HG03469 (cell line): ENCODE results near the gene BAAT.
"Not testable (repeated sequence)": the region's sequence is repeated elsewhere in the genome, so short reads cannot be mapped to it uniquely, and the experiment has no call there.

ENCODE experiments used
- ATAC-seq: cut with Tn5 transposase; IDR thresholded peaks from one replicate; pipeline ENCODE4 v1.9.1; 2021; ENCODE audit warnings: mild to moderate bottlenecking, moderate library complexity, moderate number of reproducible peaks; ENCODE audit not compliant: unreplicated experiment

BAAT gene

GRCh38 chr9:101384873-101385536, at the start of gene BAAT:
Gene BAAT (minus strand): TSS chr9:101385006. CDS start chr9:101371404, 13,602 bp downstream.
- not testable (repeated sequence) for ATAC-seq

- no peak for ATAC-seq
Observed at GRCh38 chr9:101433229-101433628, 48.4 kb upstream of the BAAT start.

GRCh38 chr9:101432740-101433139, 47.9 kb upstream of the BAAT start:
- no peak for ATAC-seq

GRCh38 chr9:101432171-101432570, 47.4 kb upstream of the BAAT start:
- no peak for ATAC-seq

GRCh38 chr9:101429736-101430135, 44.9 kb upstream of the BAAT start:
- no peak for ATAC-seq

GRCh38 chr9:101428909-101429308, 44.1 kb upstream of the BAAT start:
- no peak for ATAC-seq

- ATAC-seq = peak; percentile 71
Observed at GRCh38 chr9:101427957-101428655, 43.3 kb upstream of the BAAT start.

- no peak for ATAC-seq
Observed at GRCh38 chr9:101427358-101427757, 42.6 kb upstream of the BAAT start.

GRCh38 chr9:101421653-101422065, 36.9 kb upstream of the BAAT start:
- no peak for ATAC-seq

GRCh38 chr9:101419863-101420262, 35.1 kb upstream of the BAAT start:
- no peak for ATAC-seq

GRCh38 chr9:101418518-101419430, 34.0 kb upstream of the BAAT start:
- ATAC-seq = no peak

- ATAC-seq = no peak
Observed at GRCh38 chr9:101417977-101418376, 33.2 kb upstream of the BAAT start.

- no peak for ATAC-seq
Observed at GRCh38 chr9:101417389-101417788, 32.6 kb upstream of the BAAT start.

- no peak for ATAC-seq
Observed at GRCh38 chr9:101415578-101415977, 30.8 kb upstream of the BAAT start.

GRCh38 chr9:101414839-101415238, 30.0 kb upstream of the BAAT start:
- ATAC-seq = no peak

GRCh38 chr9:101409079-101409477, 24.3 kb upstream of the BAAT start:
- ATAC-seq = no peak

- no peak for ATAC-seq
Observed at GRCh38 chr9:101408374-101409078, 23.7 kb upstream of the BAAT start.

GRCh38 chr9:101403516-101404285, 18.9 kb upstream of the BAAT start:
- ATAC-seq = no peak

- no peak for ATAC-seq
Observed at GRCh38 chr9:101400120-101400519, 15.3 kb upstream of the BAAT start.

GRCh38 chr9:101399643-101399970, 14.8 kb upstream of the BAAT start:
- ATAC-seq = no peak
